Suprapubic skin (tissue), 4 donors: ENCODE results near the gene CCDC169. TPM values are rescaled to one million over a fixed set of nuclear protein-coding genes. Genes with fewer than 3 reads are reported as not detected.
A peak's percentile ranks its signal among the peaks of the same experiment; 100 is the strongest.

Source experiments
- DNase-seq, 2 donors: peaks; one replicate each; pipeline ENCODE4 v3.0.0-alpha.2; 2019; ENCODE audit warnings: low spot score in 2 of 2
- H3K27ac ChIP-seq: fragments of 200-600 bp; sonication (generic); one replicate; pipeline ENCODE4 v1.5.1; 2019
- H3K27me3 ChIP-seq: fragments of 200-600 bp; sonication (generic); one replicate; pipeline ENCODE4 v1.5.1; 2019
- H3K36me3 ChIP-seq: fragments of 200-600 bp; sonication (generic); one replicate; pipeline ENCODE4 v1.5.1; 2019
- H3K4me1 ChIP-seq: fragments of 200-600 bp; sonication (generic); one replicate; pipeline ENCODE4 v1.5.1; 2019
- H3K4me3 ChIP-seq: fragments of 200-600 bp; sonication (generic); one replicate; pipeline ENCODE4 v1.5.1; 2019; ENCODE audit warnings: mild to moderate bottlenecking
- H3K9me3 ChIP-seq: fragments of 200-600 bp; sonication (generic); one replicate; pipeline ENCODE4 v1.5.1; 2019
- EP300 ChIP-seq: sonication (generic); formaldehyde crosslinking; IDR thresholded peaks from one replicate; pipeline ENCODE4 v1.6.1; 2017; ENCODE audit warnings: antibody characterized with exemption
- POLR2A ChIP-seq, 2 donors: fragments of 450-650 bp; IDR thresholded peaks; one replicate each; pipeline ENCODE4 v1.6.1; 2017; ENCODE audit warnings: antibody characterized with exemption in 2 of 2, mild to moderate bottlenecking in 2 of 2, moderate library complexity in 2 of 2
- POLR2AphosphoS5 ChIP-seq, 3 donors: sonication (generic); formaldehyde crosslinking; IDR thresholded peaks; one replicate each; pipeline ENCODE4 v1.6.1; 2017; ENCODE audit warnings: antibody characterized with exemption in 3 of 3
- WGBS: methylation state at CpG from one replicate; pipeline ENCODE4 v1.1.5; 2018; 5-methylcytosine and 5-hydroxymethylcytosine counted together
- total RNA-seq, 4 donors: library from RNA; depleted of rRNA; stranded (reverse); fragments of >200 nt; gene quantifications; one replicate each; pipeline ENCODE4 v1.1.0, GENCODE V29; 2016
- TF ChIP-seq, protein P1 (sequence below), 2 donors: fragments of 200-600 bp in 1 of 2; fragments of 450-650 bp in 1 of 2; sonication (generic) in 1 of 2; IDR thresholded peaks; one replicate each; pipeline ENCODE4 v1.5.1; 2016 to 2019; ENCODE audit warnings: antibody characterized with exemption in 2 of 2, mild to moderate bottlenecking in 1 of 2, moderate library complexity in 1 of 2

CCDC169 gene
- total RNA-seq, 4 donors from 2014 or later = 0.13 to 0.48 (median 0.17) TPM; not detected in 1

DNA sequence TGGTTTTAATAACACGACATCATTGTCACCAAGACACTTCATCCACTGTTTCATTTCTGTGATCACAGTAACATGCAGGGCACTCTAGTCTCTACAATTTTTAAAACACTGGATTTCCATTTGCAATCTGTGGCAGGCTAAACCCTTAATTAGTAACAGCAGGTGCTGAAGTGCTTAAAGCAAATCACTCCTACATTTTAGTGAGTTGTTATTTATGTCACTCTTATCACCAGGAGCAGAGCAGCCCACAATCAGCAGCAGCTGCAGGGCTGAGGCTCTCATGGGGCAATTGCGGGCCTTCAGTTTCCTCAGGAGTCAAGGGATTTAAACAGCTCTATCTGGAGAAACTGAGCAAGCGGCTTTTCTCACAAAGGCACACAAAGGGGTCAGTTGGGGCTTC is 84.8 kb downstream of the CCDC169 start:
- WGBS = 77% methylated on average over 3 of the region's 3 CpGs
- no peak for DNase-seq
- Histone ChIP-seq H3K4me1 (no peaks in the 10 kb centered on the region), H3K9me3 (no peaks in the 10 kb centered on the region), H3K36me3 (no peaks in the 10 kb centered on the region), H3K27me3 (no peaks in the 10 kb centered on the region), H3K27ac (no peak overlapping the region), H3K4me3 (no peak overlapping the region)
- no peak for TF ChIP-seq POLR2A (IDR thresholded peaks at IDR 0.05)
- TF ChIP-seq POLR2AphosphoS5 (IDR thresholded peaks at IDR 0.05) = no peak

DNA sequence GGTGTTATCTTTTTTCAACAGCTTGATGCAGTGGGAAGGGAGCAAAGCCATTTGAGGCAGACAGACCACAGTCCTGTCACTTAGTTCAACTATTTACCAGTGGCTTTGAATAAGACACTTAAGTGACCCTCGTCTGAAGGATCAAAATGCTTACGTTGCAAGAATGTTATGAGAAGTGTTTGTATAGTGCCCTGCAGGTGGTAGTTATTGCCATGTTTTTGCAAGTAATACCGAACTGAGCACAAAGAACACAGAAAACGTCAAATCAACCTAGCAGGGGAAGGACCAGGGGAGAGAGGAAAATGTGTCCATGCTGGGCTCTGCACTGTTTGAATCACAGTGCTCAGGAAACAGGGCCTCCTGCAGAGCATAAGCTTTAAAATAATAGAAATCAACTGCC is 86.0 kb downstream of the CCDC169 start:
- 71% methylated on average over 4 of the region's 4 CpGs for WGBS
- H3K36me3 ChIP-seq = no peaks in the 10 kb centered on the region
- H3K9me3 ChIP-seq = no peaks in the 10 kb centered on the region
- no peak overlapping the region for H3K27ac ChIP-seq
- no peaks in the 10 kb centered on the region for H3K4me1 ChIP-seq
- DNase-seq = no peak
- H3K27me3 ChIP-seq = no peaks in the 10 kb centered on the region
- H3K4me3 ChIP-seq = no peak overlapping the region
- TF ChIP-seq POLR2A (IDR thresholded peaks at IDR 0.05) (no peak), EP300 (no peak), POLR2AphosphoS5 (IDR thresholded peaks at IDR 0.05) (no peak)
- TF ChIP-seq, protein P1, sequence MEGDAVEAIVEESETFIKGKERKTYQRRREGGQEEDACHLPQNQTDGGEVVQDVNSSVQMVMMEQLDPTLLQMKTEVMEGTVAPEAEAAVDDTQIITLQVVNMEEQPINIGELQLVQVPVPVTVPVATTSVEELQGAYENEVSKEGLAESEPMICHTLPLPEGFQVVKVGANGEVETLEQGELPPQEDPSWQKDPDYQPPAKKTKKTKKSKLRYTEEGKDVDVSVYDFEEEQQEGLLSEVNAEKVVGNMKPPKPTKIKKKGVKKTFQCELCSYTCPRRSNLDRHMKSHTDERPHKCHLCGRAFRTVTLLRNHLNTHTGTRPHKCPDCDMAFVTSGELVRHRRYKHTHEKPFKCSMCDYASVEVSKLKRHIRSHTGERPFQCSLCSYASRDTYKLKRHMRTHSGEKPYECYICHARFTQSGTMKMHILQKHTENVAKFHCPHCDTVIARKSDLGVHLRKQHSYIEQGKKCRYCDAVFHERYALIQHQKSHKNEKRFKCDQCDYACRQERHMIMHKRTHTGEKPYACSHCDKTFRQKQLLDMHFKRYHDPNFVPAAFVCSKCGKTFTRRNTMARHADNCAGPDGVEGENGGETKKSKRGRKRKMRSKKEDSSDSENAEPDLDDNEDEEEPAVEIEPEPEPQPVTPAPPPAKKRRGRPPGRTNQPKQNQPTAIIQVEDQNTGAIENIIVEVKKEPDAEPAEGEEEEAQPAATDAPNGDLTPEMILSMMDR (IDR thresholded peaks at IDR 0.05) = no peak

- no peaks in the 10 kb centered on the region for H3K27me3 ChIP-seq
- H3K4me3 ChIP-seq = no peak overlapping the region
- TF ChIP-seq, protein P1 (IDR thresholded peaks at IDR 0.05) = no peak
- TF ChIP-seq POLR2A (IDR thresholded peaks at IDR 0.05) = no peak
- TF ChIP-seq POLR2AphosphoS5 (IDR thresholded peaks at IDR 0.05) = no peak
- no peak for TF ChIP-seq EP300
- no peaks in the 10 kb centered on the region for H3K4me1 ChIP-seq
- H3K27ac ChIP-seq = no peak overlapping the region
- WGBS = 90% methylated on average over 4 of the region's 4 CpGs
- H3K36me3 ChIP-seq = no peaks in the 10 kb centered on the region
- no peak for DNase-seq
- no peaks in the 10 kb centered on the region for H3K9me3 ChIP-seq
Measured at GRCh38 chr13:36210738-36211137, 86.9 kb downstream of the CCDC169 start.

GRCh38 chr13:36207672-36208071 is 89.9 kb downstream of the CCDC169 start:
- Histone ChIP-seq H3K4me3 (no peak overlapping the region), H3K27ac (no peak overlapping the region), H3K27me3 (no peaks in the 10 kb centered on the region), H3K4me1 (no peaks in the 10 kb centered on the region), H3K9me3 (no peaks in the 10 kb centered on the region), H3K36me3 (no peaks in the 10 kb centered on the region)
- TF ChIP-seq, protein P1 (IDR thresholded peaks at IDR 0.05) = no peak
- TF ChIP-seq POLR2A (IDR thresholded peaks at IDR 0.05) (no peak), EP300 (no peak), POLR2AphosphoS5 (IDR thresholded peaks at IDR 0.05) (no peak)
- 87% methylated on average over 5 of the region's 5 CpGs for WGBS
- DNase-seq = no peak

DNA sequence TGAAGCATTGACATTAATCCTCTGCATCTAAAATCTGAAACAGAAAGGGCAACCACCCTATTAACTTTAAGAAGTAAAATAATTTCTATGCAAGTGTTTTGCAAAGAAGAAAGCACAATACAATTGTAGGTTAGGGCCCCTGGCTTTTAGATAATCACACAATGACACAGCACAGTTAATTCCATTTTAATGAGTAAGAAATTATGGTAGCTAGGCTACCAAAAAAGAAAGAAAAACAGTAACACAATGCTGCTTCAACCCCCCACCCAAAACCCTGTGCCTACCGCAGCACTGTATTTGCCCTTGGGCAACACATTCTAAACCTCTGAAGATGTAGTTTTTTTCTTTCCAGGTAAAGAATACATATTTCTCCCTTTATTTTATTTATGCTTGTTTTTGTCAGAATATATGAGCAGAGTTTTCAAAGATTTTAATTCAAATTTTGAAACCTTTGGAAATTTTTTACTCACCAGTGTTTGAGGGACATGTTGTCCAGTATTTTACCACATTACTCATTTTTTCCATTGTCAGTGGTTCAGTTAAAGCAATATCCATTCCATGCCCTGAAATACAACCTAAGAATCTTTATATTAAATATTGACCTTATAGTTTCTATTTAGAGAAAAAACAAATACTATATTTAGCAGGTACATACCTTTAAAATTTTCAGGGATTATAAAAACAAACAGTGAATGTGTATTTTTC is 104.3 kb downstream of the CCDC169 start:
- DNase-seq = no peak
- TF ChIP-seq EP300 = no peak
- no peak for TF ChIP-seq POLR2AphosphoS5 (IDR thresholded peaks at IDR 0.05)
- TF ChIP-seq, protein P1 (IDR thresholded peaks at IDR 0.05) = no peak
- TF ChIP-seq POLR2A (IDR thresholded peaks at IDR 0.05) = no peak

More for the DNA sequence above, 104.3 kb downstream of the CCDC169 start:
- peak overlapping the region; percentile 42 for H3K27ac ChIP-seq
- no peak overlapping the region for H3K4me3 ChIP-seq
- 36% methylated on average over 1 of the region's 1 CpG for WGBS
- H3K9me3 ChIP-seq = no peaks in the 10 kb centered on the region
- H3K27me3 ChIP-seq = no peaks in the 10 kb centered on the region
- no peaks in the 10 kb centered on the region for H3K4me1 ChIP-seq
- H3K36me3 ChIP-seq = no peaks in the 10 kb centered on the region
